Measurements from ENCODE around the gene LCN2.

GRCh38 chr9:128174062-128174461 lies 24.8 kb downstream of the LCN2 start:
- TF ChIP-seq, protein P1, sequence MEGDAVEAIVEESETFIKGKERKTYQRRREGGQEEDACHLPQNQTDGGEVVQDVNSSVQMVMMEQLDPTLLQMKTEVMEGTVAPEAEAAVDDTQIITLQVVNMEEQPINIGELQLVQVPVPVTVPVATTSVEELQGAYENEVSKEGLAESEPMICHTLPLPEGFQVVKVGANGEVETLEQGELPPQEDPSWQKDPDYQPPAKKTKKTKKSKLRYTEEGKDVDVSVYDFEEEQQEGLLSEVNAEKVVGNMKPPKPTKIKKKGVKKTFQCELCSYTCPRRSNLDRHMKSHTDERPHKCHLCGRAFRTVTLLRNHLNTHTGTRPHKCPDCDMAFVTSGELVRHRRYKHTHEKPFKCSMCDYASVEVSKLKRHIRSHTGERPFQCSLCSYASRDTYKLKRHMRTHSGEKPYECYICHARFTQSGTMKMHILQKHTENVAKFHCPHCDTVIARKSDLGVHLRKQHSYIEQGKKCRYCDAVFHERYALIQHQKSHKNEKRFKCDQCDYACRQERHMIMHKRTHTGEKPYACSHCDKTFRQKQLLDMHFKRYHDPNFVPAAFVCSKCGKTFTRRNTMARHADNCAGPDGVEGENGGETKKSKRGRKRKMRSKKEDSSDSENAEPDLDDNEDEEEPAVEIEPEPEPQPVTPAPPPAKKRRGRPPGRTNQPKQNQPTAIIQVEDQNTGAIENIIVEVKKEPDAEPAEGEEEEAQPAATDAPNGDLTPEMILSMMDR (conservative IDR thresholded peaks at IDR 0.05), result no peak
- TF ChIP-seq EZH2 (IDR thresholded peaks at IDR 0.05; ENCODE audit: low read depth), result no peak

Measured in PC-9 (cell line).